ENCODE results near the gene MYL2.

The MYL2 gene

GRCh38 chr12:110874351-110874750 is 46.0 kb downstream of the MYL2 start:
- TF ChIP-seq POLR2AphosphoS5 (IDR thresholded peaks at IDR 0.05; ENCODE audit: low read depth, low read length) (no peak), REST (IDR thresholded peaks at IDR 0.05; ENCODE audit: insufficient read depth in 1 of 2, low read depth in 2 of 2, low read length in 2 of 2) (no peak), FOXP2 (optimal IDR thresholded peaks at IDR 0.05; ENCODE audit: borderline replicate concordance, extremely low read depth, extremely low read length, insufficient read depth) (no peak), SIN3A (IDR thresholded peaks at IDR 0.05; ENCODE audit: borderline replicate concordance, insufficient read depth, low read length) (no peak), TAF1 (IDR thresholded peaks at IDR 0.05; ENCODE audit: borderline replicate concordance, insufficient read depth, low read length) (no peak)

GRCh38 chr12:110872100-110872499 is 48.3 kb downstream of the MYL2 start:
- TF ChIP-seq FOXP2 (optimal IDR thresholded peaks at IDR 0.05; ENCODE audit: borderline replicate concordance, extremely low read depth, extremely low read length, insufficient read depth) (no peak), POLR2AphosphoS5 (IDR thresholded peaks at IDR 0.05; ENCODE audit: low read depth, low read length) (no peak), TAF1 (IDR thresholded peaks at IDR 0.05; ENCODE audit: borderline replicate concordance, insufficient read depth, low read length) (no peak), SIN3A (IDR thresholded peaks at IDR 0.05; ENCODE audit: borderline replicate concordance, insufficient read depth, low read length) (no peak), REST (IDR thresholded peaks at IDR 0.05; ENCODE audit: insufficient read depth in 1 of 2, low read depth in 2 of 2, low read length in 2 of 2) (no peak)

GRCh38 chr12:110869803-110870202 is 50.6 kb downstream of the MYL2 start:
- TF ChIP-seq POLR2AphosphoS5 (IDR thresholded peaks at IDR 0.05; ENCODE audit: low read depth, low read length) (no peak), REST (IDR thresholded peaks at IDR 0.05; ENCODE audit: insufficient read depth in 1 of 2, low read depth in 2 of 2, low read length in 2 of 2) (no peak), SIN3A (IDR thresholded peaks at IDR 0.05; ENCODE audit: borderline replicate concordance, insufficient read depth, low read length) (no peak), FOXP2 (optimal IDR thresholded peaks at IDR 0.05; ENCODE audit: borderline replicate concordance, extremely low read depth, extremely low read length, insufficient read depth) (no peak), TAF1 (IDR thresholded peaks at IDR 0.05; ENCODE audit: borderline replicate concordance, insufficient read depth, low read length) (no peak)

DNA sequence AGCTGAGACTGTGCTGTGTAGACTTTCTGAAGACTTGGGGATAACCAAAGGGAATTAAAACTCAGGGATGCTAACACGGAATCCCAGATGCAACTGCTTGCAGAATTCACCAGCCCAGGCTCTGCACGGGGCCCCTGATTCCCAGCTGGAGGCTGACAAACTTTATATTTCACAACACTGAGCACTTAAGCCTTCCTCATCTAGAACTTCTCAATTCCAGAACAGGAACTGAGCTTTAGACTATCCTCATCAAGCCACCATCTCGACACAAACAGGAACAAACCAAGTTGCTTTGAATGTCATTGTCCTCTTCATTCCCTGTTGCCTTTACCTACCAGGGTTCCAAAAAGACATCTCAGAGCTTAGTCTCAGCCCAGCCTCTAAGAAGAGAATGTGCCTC is 51.4 kb downstream of the MYL2 start:
- TF ChIP-seq SIN3A (IDR thresholded peaks at IDR 0.05; ENCODE audit: borderline replicate concordance, insufficient read depth, low read length) (no peak), REST (IDR thresholded peaks at IDR 0.05; ENCODE audit: insufficient read depth in 1 of 2, low read depth in 2 of 2, low read length in 2 of 2) (no peak), TAF1 (IDR thresholded peaks at IDR 0.05; ENCODE audit: borderline replicate concordance, insufficient read depth, low read length) (no peak), FOXP2 (optimal IDR thresholded peaks at IDR 0.05; ENCODE audit: borderline replicate concordance, extremely low read depth, extremely low read length, insufficient read depth) (no peak), POLR2AphosphoS5 (IDR thresholded peaks at IDR 0.05; ENCODE audit: low read depth, low read length) (no peak)

DNA sequence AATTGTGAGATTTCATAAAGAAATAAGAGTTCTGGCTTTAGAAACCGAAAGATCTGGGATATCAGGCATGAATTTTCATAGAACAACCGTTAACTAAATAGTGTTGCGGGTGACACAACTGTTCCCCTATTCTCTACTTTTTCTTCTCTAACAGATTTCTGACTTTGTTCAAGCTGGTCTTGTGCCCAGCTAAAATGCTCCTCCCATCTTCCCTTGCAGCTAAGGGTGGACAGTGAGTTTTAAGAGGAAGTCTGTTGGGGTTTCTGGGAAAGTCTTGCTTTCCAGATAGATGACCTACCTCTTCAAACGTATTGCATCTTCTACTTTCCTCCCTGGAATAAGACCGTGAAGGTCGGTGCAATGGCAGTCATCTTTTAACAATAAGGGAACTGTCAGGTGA is 54.9 kb downstream of the MYL2 start:
- TF ChIP-seq REST (IDR thresholded peaks at IDR 0.05; ENCODE audit: insufficient read depth in 1 of 2, low read depth in 2 of 2, low read length in 2 of 2) = no peak
- no peak for TF ChIP-seq SIN3A (IDR thresholded peaks at IDR 0.05; ENCODE audit: borderline replicate concordance, insufficient read depth, low read length)
- no peak for TF ChIP-seq POLR2AphosphoS5 (IDR thresholded peaks at IDR 0.05; ENCODE audit: low read depth, low read length)
- no peak for TF ChIP-seq TAF1 (IDR thresholded peaks at IDR 0.05; ENCODE audit: borderline replicate concordance, insufficient read depth, low read length)
- no peak for TF ChIP-seq FOXP2 (optimal IDR thresholded peaks at IDR 0.05; ENCODE audit: borderline replicate concordance, extremely low read depth, extremely low read length, insufficient read depth)

Measured in PFSK-1 (cell line).